CD14-positive monocyte (primary cell): ENCODE results near the gene ASS1. TPM values are rescaled to one million over a fixed set of nuclear protein-coding genes. Genes with fewer than 3 reads are reported as not detected.

Experiments
- DNase-seq, 3 donors: peaks; one replicate each; pipeline ENCODE4 v3.0.0-alpha.2; 2011 to 2022
- H2AFZ ChIP-seq: 2 replicates; pipeline ENCODE4 v1.6.0; 2012; ENCODE audit warnings: mild to moderate bottlenecking, low read depth, low read length, inconsistent platforms; ENCODE audit not compliant: insufficient read depth, poor library complexity, severe bottlenecking
- H3K27ac ChIP-seq, 2 donors: 1 replicate in 1 of 2; 2 replicates in 1 of 2; pipeline ENCODE4 v1.5.1; 2012 to 2013; ENCODE audit warnings: low read length in 2 of 2, control low read depth in 1 of 2, inconsistent platforms in 1 of 2, low read depth in 1 of 2, mild to moderate bottlenecking in 1 of 2
- H3K27me3 ChIP-seq, 2 donors: one replicate each; pipeline versions ENCODE4 v1.6.0 to v1.6.1; 2011 to 2013; ENCODE audit warnings: low read length in 2 of 2; ENCODE audit not compliant: control insufficient read depth in 2 of 2, insufficient read depth in 2 of 2
- H3K36me3 ChIP-seq, 2 donors: replicated peaks in 1 of 2; 1 replicate in 1 of 2; 2 replicates in 1 of 2; pipeline versions ENCODE4 v1.5.1 to v1.6.1; 2012 to 2013; ENCODE audit warnings: low read length in 2 of 2, control low read depth in 1 of 2, inconsistent platforms in 1 of 2, mild to moderate bottlenecking in 1 of 2; ENCODE audit not compliant: insufficient read depth in 2 of 2, control insufficient read depth in 1 of 2
- H3K4me1 ChIP-seq, 2 donors: 1 replicate in 1 of 2; 2 replicates in 1 of 2; pipeline versions ENCODE4 v1.5.1 to v1.6.1; 2012 to 2013; ENCODE audit warnings: low read length in 2 of 2, control low read depth in 1 of 2, inconsistent platforms in 1 of 2, mild to moderate bottlenecking in 1 of 2, moderate library complexity in 1 of 2; ENCODE audit not compliant: insufficient read depth in 2 of 2, control insufficient read depth in 1 of 2
- H3K4me2 ChIP-seq: replicated peaks from 2 replicates; pipeline ENCODE3; 2012; ENCODE audit warnings: low read length, moderate library complexity, mild to moderate bottlenecking; ENCODE audit not compliant: poor library complexity, severe bottlenecking; ENCODE audit errors: extremely low read depth
- H3K4me3 ChIP-seq, 3 experiments: fragments of 200-600 bp in 1 of 3; sonication (generic) in 1 of 3; replicated peaks in 1 of 3; 1 replicate in 2 of 3; 2 replicates in 1 of 3; pipeline ENCODE4 v1.5.1; 2011 to 2013; ENCODE audit warnings: low read length in 3 of 3, mild to moderate bottlenecking in 3 of 3, control low read depth in 2 of 3, low read depth in 2 of 3, inconsistent platforms in 1 of 3, moderate library complexity in 1 of 3
- H3K79me2 ChIP-seq: 2 replicates; pipeline ENCODE4 v1.6.0; 2012; ENCODE audit warnings: mild to moderate bottlenecking, control low read depth, inconsistent platforms, low read length, moderate library complexity; ENCODE audit not compliant: insufficient read depth
- H3K9ac ChIP-seq: 2 replicates; pipeline ENCODE4 v1.6.0; 2017; ENCODE audit warnings: low read length, mild to moderate bottlenecking; ENCODE audit not compliant: insufficient read depth, poor library complexity, severe bottlenecking
- H3K9me3 ChIP-seq, 2 donors: replicated peaks in 1 of 2; 1 replicate in 1 of 2; 2 replicates in 1 of 2; pipeline versions ENCODE4 v1.5.1 to v1.6.1; 2012 to 2013; ENCODE audit warnings: low read length in 2 of 2, control low read depth in 1 of 2; ENCODE audit not compliant: control insufficient read depth in 1 of 2, insufficient read depth in 1 of 2
- H4K20me1 ChIP-seq: 2 replicates; pipeline ENCODE4 v1.6.0; 2012; ENCODE audit warnings: mild to moderate bottlenecking, low read length, control low read depth, moderate library complexity; ENCODE audit not compliant: insufficient read depth
- H3K27ac Mint-ChIP-seq, 7 donors: one replicate each; pipeline ENCODE4 v1.8.0; 2020; ENCODE audit warnings: mild to moderate bottlenecking in 7 of 7, mixed read lengths in 7 of 7, moderate library complexity in 6 of 7, inconsistent platforms in 2 of 7
- H3K27me3 Mint-ChIP-seq, 3 donors: one replicate each; pipeline ENCODE4 v1.8.0; 2021 to 2022; ENCODE audit warnings: low read depth in 3 of 3, mild to moderate bottlenecking in 3 of 3, mixed read lengths in 3 of 3, moderate library complexity in 3 of 3, inconsistent platforms in 1 of 3
- H3K36me3 Mint-ChIP-seq, 2 donors: one replicate each; pipeline ENCODE4 v1.8.0; 2020; ENCODE audit warnings: mixed read lengths in 2 of 2, inconsistent platforms in 1 of 2, mild to moderate bottlenecking in 1 of 2
- H3K4me1 Mint-ChIP-seq: one replicate; pipeline ENCODE4 v1.8.0; 2020; ENCODE audit warnings: mild to moderate bottlenecking, mixed read lengths
- H3K4me3 Mint-ChIP-seq, 2 donors: one replicate each; pipeline ENCODE4 v1.8.0; 2020; ENCODE audit warnings: mild to moderate bottlenecking in 2 of 2, mixed read lengths in 2 of 2, moderate library complexity in 1 of 2
- H3K9me3 Mint-ChIP-seq, 7 donors: one replicate each; pipeline ENCODE4 v1.8.0; 2020 to 2022; ENCODE audit warnings: mixed read lengths in 7 of 7, mild to moderate bottlenecking in 6 of 7, moderate library complexity in 6 of 7, inconsistent platforms in 2 of 7
- WGBS: methylation state at CpG from one replicate; pipeline ENCODE4 v1.1.5; 2013; ENCODE audit warnings: missing lambda C conversion rate; ENCODE audit not compliant: insufficient coverage; 5-methylcytosine and 5-hydroxymethylcytosine counted together
- intact Hi-C, 2 donors: fragments of 100-400 bp; cut with micrococcal nuclease; formaldehyde crosslinking; loops; one replicate each; pipeline versions ENCODE4 v1.15.0 to v1.15.1; 2023
- polyA plus RNA-seq, 3 donors: library from polyadenylated mRNA; depleted of rRNA in 1 of 3; unstranded in 2 of 3; stranded (reverse) in 1 of 3; fragments of 300-500 nt in 2 of 3; fragments of >200 nt in 1 of 3; fragmentation: Illumina TruSeq in 2 of 3; gene quantifications; 1 replicate in 2 of 3; 2 replicates in 1 of 3; pipeline ENCODE4 v1.2.3, GENCODE V29; 2012 to 2021
- TF ChIP-seq, protein P1 (sequence below): fragments of 200-600 bp; IDR thresholded peaks from one replicate; pipeline ENCODE4 v1.8.0; 2022; ENCODE audit warnings: antibody characterized with exemption, mild to moderate bottlenecking

The ASS1 gene
- polyA plus RNA-seq, 3 donors: not detected

DNA sequence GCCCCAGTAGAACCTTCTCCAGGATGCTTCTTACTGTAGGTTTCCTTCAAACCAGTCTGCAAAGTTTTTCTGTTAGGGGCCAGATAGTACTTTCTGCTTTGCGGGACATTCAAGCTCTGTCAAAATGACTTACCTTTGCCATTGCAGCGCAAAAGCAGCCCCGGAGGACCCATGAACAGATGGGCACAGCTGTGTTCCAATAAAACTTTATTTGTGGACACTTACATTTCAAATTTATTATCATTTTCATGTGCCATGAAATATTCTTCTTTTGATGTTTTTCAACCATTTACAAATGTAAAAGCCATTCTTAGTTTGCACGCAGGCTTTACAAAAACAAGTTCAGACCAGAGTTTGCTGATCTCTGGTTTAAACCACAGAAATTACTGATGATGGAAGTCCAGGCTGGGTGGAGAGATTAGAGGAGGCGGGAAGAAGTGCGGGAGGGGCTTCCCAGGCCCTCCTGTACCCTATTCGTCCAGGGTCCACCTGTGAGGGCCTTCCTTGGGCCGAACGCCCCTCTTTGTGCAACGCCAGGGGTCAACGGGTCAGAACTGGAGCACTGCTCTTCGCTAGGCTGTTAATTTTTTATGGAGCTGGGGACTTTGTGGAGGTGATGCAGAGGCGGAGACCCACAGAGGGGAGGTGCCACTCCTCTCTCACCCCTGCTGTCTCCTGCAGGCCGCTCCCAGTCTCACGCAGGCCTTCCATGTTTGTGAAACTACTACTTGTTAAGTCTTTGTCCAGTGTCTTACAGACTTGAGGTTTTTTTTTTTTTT, 7.6 kb upstream of the ASS1 start:
- Mint-ChIP-seq H3K27ac (no peak overlapping the region), H3K27me3 (peaks cover 39 to 53% (median 45%) of the 10 kb centered on the region in 3 donors), H3K36me3 (no peaks in the 10 kb centered on the region), H3K4me1 (peaks cover 3% of the 10 kb centered on the region), H3K9me3 (peaks cover 3 to 29% (median 23%) of the 10 kb centered on the region in 7 donors), H3K4me3 (no peak overlapping the region)
- no peak overlapping the region for H3K4me3 ChIP-seq
- H3K27me3 ChIP-seq: peaks cover 6 to 23% of the 10 kb centered on the region in 2 donors
- no peak overlapping the region for H3K27ac ChIP-seq
- H3K9ac ChIP-seq: no peak overlapping the region
- H3K9me3 ChIP-seq: peaks cover 16 to 21% of the 10 kb centered on the region in 2 donors
- no peaks in the 10 kb centered on the region for H3K36me3 ChIP-seq
- intact Hi-C loops: no loop called here
- WGBS: 95% methylated on average over 3 of the region's 15 CpGs
- H3K4me1 ChIP-seq: peaks cover 0 to 7% of the 10 kb centered on the region in 2 donors
- TF ChIP-seq, protein P1, sequence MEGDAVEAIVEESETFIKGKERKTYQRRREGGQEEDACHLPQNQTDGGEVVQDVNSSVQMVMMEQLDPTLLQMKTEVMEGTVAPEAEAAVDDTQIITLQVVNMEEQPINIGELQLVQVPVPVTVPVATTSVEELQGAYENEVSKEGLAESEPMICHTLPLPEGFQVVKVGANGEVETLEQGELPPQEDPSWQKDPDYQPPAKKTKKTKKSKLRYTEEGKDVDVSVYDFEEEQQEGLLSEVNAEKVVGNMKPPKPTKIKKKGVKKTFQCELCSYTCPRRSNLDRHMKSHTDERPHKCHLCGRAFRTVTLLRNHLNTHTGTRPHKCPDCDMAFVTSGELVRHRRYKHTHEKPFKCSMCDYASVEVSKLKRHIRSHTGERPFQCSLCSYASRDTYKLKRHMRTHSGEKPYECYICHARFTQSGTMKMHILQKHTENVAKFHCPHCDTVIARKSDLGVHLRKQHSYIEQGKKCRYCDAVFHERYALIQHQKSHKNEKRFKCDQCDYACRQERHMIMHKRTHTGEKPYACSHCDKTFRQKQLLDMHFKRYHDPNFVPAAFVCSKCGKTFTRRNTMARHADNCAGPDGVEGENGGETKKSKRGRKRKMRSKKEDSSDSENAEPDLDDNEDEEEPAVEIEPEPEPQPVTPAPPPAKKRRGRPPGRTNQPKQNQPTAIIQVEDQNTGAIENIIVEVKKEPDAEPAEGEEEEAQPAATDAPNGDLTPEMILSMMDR: no peak
- H2AFZ ChIP-seq: no peak overlapping the region
- no peak for DNase-seq
- H4K20me1 ChIP-seq: no peaks in the 10 kb centered on the region
- no peaks in the 10 kb centered on the region for H3K79me2 ChIP-seq
- H3K4me2 ChIP-seq: no peak overlapping the region

DNA sequence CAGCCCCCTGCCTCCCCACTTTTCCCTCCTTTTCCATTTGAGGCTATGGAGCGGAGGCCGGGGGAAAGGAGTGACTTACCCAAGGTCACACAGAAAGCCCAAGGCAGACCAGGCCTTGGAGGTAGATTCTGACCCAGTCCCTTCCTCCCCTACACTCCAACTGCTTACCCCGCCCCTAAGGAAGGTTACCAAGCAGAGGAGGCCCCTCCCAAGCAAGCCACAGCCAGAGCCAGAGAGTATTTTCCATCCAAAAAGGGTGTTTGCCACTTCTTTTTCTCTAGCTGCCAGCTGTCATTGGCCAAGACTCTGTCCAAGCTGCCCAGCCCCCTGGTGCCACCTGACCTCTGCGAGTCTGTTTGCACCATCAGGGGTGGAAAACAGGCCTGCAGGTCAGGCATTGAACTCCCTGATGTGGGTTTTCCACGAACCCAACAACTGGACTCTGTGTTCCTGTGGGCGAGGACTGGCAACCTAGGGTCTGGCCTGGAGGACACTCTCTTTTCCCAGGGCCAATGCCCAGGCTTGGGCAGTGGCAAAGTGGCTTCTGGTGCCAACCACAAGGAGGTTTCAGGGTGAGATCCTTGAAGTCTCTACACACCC, 6.3 kb upstream of the ASS1 start:
- H3K9me3 ChIP-seq: peaks cover 16 to 19% of the 10 kb centered on the region in 2 donors
- no peak for DNase-seq
- intact Hi-C loops: no loop called here
- H3K4me3 Mint-ChIP-seq: no peak overlapping the region
- H3K4me1 Mint-ChIP-seq: no peaks in the 10 kb centered on the region
- H3K36me3 ChIP-seq: no peaks in the 10 kb centered on the region
- H3K27me3 ChIP-seq: peaks cover 6 to 13% of the 10 kb centered on the region in 2 donors
- H3K9ac ChIP-seq: no peak overlapping the region
- no peaks in the 10 kb centered on the region for H4K20me1 ChIP-seq
- peaks cover 0 to 3% of the 10 kb centered on the region in 2 donors for H3K4me1 ChIP-seq
- no peak overlapping the region for H2AFZ ChIP-seq
- H3K4me3 ChIP-seq: no peak overlapping the region
- TF ChIP-seq, protein P1: no peak
- peaks cover 32 to 48% (median 46%) of the 10 kb centered on the region in 3 donors for H3K27me3 Mint-ChIP-seq
- no peak overlapping the region for H3K4me2 ChIP-seq
- peak overlapping the region in 1 of 7 donors; percentile 64 for H3K27ac Mint-ChIP-seq
- H3K27ac ChIP-seq: no peak overlapping the region
- no peaks in the 10 kb centered on the region for H3K79me2 ChIP-seq
- WGBS: 83% methylated on average over 3 of the region's 6 CpGs
- H3K36me3 Mint-ChIP-seq: no peaks in the 10 kb centered on the region
- peaks cover 4 to 27% (median 26%) of the 10 kb centered on the region in 7 donors for H3K9me3 Mint-ChIP-seq
